Stomach (tissue), 9 donors: ENCODE results near the gene RPS6KA2. TPM values are rescaled to one million over a fixed set of nuclear protein-coding genes. Genes with fewer than 3 reads are reported as not detected.
"Not testable (repeated sequence)": the region's sequence is repeated elsewhere in the genome, so short reads cannot be mapped to it uniquely, and the experiment has no call there.

Source experiments
- DNase-seq, 2 donors: peaks; one replicate each; pipeline versions ENCODE4 v3.0.0 to v3.0.0-alpha.2; 2013 to 2019
- H3K27ac ChIP-seq, 5 donors: fragments of 200-600 bp in 4 of 5; sonication (generic) in 4 of 5; one replicate each; pipeline ENCODE4 v1.5.1; 2013 to 2019; ENCODE audit warnings: mild to moderate bottlenecking in 1 of 5, moderate library complexity in 1 of 5
- H3K27me3 ChIP-seq, 3 donors: fragments of 200-600 bp; sonication (generic); one replicate each; pipeline ENCODE4 v1.5.1; 2017 to 2019; ENCODE audit warnings: mixed run types in 1 of 3
- H3K36me3 ChIP-seq, 4 donors: fragments of 200-600 bp; sonication (generic); 1 replicate in 3 of 4; 2 replicates in 1 of 4; pipeline ENCODE4 v1.5.1; 2016 to 2019
- H3K4me1 ChIP-seq, 4 donors: fragments of 200-600 bp; sonication (generic); one replicate each; pipeline ENCODE4 v1.5.1; 2016 to 2019
- H3K4me3 ChIP-seq, 4 donors: fragments of 200-600 bp; sonication (generic) in 3 of 4; one replicate each; pipeline ENCODE4 v1.5.1; 2016 to 2019; ENCODE audit warnings: mild to moderate bottlenecking in 1 of 4
- H3K9me3 ChIP-seq, 4 donors: fragments of 200-600 bp; sonication (generic); one replicate each; pipeline ENCODE4 v1.5.1; 2016 to 2019
- EP300 ChIP-seq: sonication (generic); formaldehyde crosslinking; IDR thresholded peaks from one replicate; pipeline ENCODE4 v1.6.1; 2017; ENCODE audit warnings: antibody characterized with exemption
- POLR2A ChIP-seq, 4 donors: fragments of 450-650 bp; IDR thresholded peaks; one replicate each; pipeline ENCODE4 v1.6.1; 2016; ENCODE audit warnings: antibody characterized with exemption in 4 of 4, control low read depth in 2 of 4, mild to moderate bottlenecking in 1 of 4, moderate library complexity in 1 of 4
- POLR2AphosphoS5 ChIP-seq, 3 donors: sonication (generic); formaldehyde crosslinking; IDR thresholded peaks; one replicate each; pipeline ENCODE4 v1.6.1; 2016; ENCODE audit warnings: antibody characterized with exemption in 3 of 3
- WGBS, 5 donors: extraction: QIAGEN DNeasy Blood & Tissue Kit in 3 of 5; methylation state at CpG; one replicate each; pipeline versions ENCODE4 v1.1.5 to v1.1.7; 2013 to 2018; 5-methylcytosine and 5-hydroxymethylcytosine counted together
- intact Hi-C: fragments of 100-400 bp; cut with DNase I; formaldehyde crosslinking; loops from one replicate; pipeline ENCODE4 v1.15.1; 2023; ENCODE audit warnings: low total_unique reads
- polyA plus RNA-seq, 3 donors: library from polyadenylated mRNA; stranded (reverse); fragments of 200-250 nt; gene quantifications; one replicate each; pipeline ENCODE4 v1.2.3, GENCODE V29; 2013
- total RNA-seq, 5 donors: library from RNA; depleted of rRNA; stranded (reverse); fragments of >200 nt; gene quantifications; one replicate each; pipeline versions ENCODE4 v1.1.0 to v1.2.3, GENCODE V29; 2014 to 2016
- TF ChIP-seq, protein P1 (sequence below), 7 experiments: fragments of 450-650 bp in 4 of 7; fragments of 200-600 bp in 3 of 7; sonication (generic) in 3 of 7; IDR thresholded peaks; one replicate each; pipeline ENCODE4 v1.5.1; 2016 to 2019; ENCODE audit warnings: antibody characterized with exemption in 7 of 7, control low read depth in 2 of 7, mild to moderate bottlenecking in 1 of 7
- donor health status: healthy with polysubstance abuse.
- donor health status: Bipolar disorder and iron deficiency.
- donor health status: healthy.

The RPS6KA2 gene
- total and polyA plus RNA-seq, 8 donors = 10.9 to 150 (median 68.0) TPM

DNA sequence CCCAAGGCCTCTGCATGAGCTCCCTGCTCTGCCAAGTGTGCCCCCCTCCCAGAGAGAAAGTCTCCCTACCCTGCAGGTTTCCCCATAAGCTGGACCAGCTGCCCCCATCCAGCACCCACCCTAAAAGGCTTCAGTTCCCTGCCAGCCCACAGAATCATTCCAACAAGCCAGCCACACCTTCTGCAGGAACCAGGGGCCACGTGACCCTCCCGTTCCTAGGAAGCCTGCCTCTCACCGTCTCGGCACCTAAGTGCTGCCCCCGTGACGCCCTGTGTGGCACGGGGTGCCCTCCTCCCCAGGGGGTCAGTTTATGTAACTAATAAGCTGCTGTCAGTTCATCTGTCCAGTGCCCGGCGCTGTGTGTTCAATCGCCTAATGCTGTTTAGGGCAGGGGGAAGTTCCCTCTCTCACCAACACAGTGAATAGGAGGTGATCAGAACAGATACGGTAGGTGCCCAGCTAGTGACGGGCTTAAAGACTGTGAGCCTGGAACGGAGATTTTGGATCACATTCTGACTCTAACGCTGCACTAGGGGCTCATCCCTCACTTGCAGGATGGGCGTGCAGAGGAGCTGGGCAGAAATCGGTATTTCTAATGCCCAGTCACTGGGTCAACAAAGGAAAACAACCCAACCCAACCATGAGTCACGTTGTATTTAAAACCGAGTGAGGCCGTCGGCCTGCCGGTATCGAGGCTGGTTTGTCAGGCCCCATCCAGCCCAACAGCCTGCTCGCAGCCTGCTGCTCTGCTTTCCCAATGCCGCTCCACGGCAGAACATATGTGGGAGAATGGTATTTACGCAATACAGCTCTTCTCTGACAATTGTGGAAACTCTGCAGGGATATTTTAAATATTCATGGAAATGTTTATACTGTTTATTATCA lies 96.6 kb downstream of the RPS6KA2 start:
- intact Hi-C loops = no loop called here
- TF ChIP-seq POLR2A (IDR thresholded peaks at IDR 0.05) = no peak
- TF ChIP-seq, protein P1, sequence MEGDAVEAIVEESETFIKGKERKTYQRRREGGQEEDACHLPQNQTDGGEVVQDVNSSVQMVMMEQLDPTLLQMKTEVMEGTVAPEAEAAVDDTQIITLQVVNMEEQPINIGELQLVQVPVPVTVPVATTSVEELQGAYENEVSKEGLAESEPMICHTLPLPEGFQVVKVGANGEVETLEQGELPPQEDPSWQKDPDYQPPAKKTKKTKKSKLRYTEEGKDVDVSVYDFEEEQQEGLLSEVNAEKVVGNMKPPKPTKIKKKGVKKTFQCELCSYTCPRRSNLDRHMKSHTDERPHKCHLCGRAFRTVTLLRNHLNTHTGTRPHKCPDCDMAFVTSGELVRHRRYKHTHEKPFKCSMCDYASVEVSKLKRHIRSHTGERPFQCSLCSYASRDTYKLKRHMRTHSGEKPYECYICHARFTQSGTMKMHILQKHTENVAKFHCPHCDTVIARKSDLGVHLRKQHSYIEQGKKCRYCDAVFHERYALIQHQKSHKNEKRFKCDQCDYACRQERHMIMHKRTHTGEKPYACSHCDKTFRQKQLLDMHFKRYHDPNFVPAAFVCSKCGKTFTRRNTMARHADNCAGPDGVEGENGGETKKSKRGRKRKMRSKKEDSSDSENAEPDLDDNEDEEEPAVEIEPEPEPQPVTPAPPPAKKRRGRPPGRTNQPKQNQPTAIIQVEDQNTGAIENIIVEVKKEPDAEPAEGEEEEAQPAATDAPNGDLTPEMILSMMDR (IDR thresholded peaks at IDR 0.05) = no peak
- no peak for TF ChIP-seq EP300
- no peak for TF ChIP-seq POLR2AphosphoS5 (IDR thresholded peaks at IDR 0.05)
- Histone ChIP-seq H3K27ac (no peak overlapping the region), H3K27me3 (no peaks in the 10 kb centered on the region), H3K9me3 (peaks cover 0 to 3% (median 0%) of the 10 kb centered on the region in 4 donors), H3K4me1 (peaks cover 0 to 6% (median 2%) of the 10 kb centered on the region in 4 donors), H3K4me3 (no peak overlapping the region), H3K36me3 (peaks cover 19 to 63% (median 59%) of the 10 kb centered on the region in 4 donors)
- 94 to 98% (median 96%) methylated on average over 26 of the region's 26 CpGs for WGBS, 5 donors
- no peak for DNase-seq

DNA sequence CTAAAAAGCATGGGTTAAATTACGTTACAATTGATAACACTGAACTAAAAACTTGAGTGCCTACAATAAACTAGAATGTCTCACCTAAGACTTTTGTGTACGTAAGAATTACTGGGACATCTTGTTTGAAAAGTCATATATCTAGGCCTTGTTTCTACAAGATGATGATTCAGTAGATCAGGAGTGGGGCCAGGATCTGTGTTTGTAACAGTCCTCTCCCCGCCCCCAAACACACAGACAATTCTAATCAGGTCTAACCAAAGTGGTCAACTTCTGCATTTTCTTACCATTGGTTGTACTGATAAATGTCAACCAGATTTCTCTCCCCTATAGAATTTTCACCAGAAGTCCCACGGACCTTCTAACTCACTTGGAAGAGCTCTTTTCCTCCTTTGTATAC lies 97.5 kb downstream of the RPS6KA2 start:
- Histone ChIP-seq H3K36me3 (peaks cover 19 to 63% (median 59%) of the 10 kb centered on the region in 4 donors), H3K9me3 (peaks cover 0 to 3% (median 0%) of the 10 kb centered on the region in 4 donors), H3K4me3 (no peak overlapping the region), H3K27me3 (no peaks in the 10 kb centered on the region), H3K4me1 (peaks cover 0 to 6% (median 2%) of the 10 kb centered on the region in 4 donors), H3K27ac (no peak overlapping the region)
- WGBS, 5 donors = 73 to 91% (median 78%) methylated on average over 4 of the region's 4 CpGs
- DNase-seq = no peak
- intact Hi-C loops = no loop called here
- TF ChIP-seq, protein P1 (IDR thresholded peaks at IDR 0.05) = no peak
- TF ChIP-seq POLR2AphosphoS5 (IDR thresholded peaks at IDR 0.05) = no peak
- no peak for TF ChIP-seq EP300
- no peak for TF ChIP-seq POLR2A (IDR thresholded peaks at IDR 0.05)

DNA sequence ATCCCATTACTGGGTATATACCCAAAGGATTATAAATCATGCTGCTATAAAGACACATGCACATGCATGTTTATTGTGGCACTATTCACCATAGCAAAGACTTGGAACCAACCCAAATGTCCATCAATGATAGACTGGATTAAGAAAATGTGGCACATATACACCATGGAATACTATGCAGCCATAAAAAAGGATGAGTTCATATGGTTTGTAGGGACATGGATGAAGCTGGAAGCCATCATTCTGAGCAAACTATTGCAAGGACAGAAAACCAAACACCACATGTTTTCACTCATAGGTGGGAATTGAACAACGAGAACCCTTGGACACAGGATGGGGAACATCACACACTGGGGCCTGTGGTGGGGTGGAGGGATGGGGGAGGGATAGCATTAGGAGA lies 98.0 kb downstream of the RPS6KA2 start:
- H3K27me3 ChIP-seq, H3K27ac ChIP-seq, H3K4me1 ChIP-seq, H3K9me3 ChIP-seq, DNase-seq, intact Hi-C loops, H3K4me3 ChIP-seq: not testable (repeated sequence)
- peaks cover 19 to 61% (median 57%) of the 10 kb centered on the region in 4 donors for H3K36me3 ChIP-seq
- 83 to 100% (median 95%) methylated on average over 1 of the region's 1 CpG for WGBS, 5 donors

DNA sequence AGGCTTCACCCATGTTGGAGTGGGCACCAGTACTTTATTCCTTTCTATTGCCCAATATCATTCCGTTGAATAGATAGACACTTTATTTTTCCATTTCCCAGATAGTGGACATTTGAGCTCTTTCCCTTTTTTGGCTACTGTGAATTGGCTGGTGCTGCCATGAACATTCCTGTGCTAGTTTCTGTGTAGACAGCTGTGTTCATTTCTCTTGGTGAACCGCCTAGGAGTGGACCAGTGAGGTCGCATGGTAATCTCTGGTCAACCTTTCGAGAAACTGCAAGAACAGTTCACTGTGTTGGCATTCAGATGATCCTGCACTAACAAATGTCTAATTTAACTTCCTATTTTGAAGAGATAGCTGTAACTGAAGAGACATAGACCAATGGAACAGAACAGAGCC lies 99.2 kb downstream of the RPS6KA2 start:
- Histone ChIP-seq H3K9me3 (peaks cover 0 to 3% (median 0%) of the 10 kb centered on the region in 4 donors), H3K4me3 (no peak overlapping the region), H3K27ac (no peak overlapping the region), H3K36me3 (peaks cover 15 to 52% (median 48%) of the 10 kb centered on the region in 4 donors), H3K27me3 (no peaks in the 10 kb centered on the region), H3K4me1 (peaks cover 0 to 6% (median 2%) of the 10 kb centered on the region in 4 donors)
- 81 to 93% (median 85%) methylated on average over 4 of the region's 4 CpGs for WGBS, 5 donors
- TF ChIP-seq, protein P1 (IDR thresholded peaks at IDR 0.05) = no peak
- TF ChIP-seq EP300 = no peak
- no peak for TF ChIP-seq POLR2AphosphoS5 (IDR thresholded peaks at IDR 0.05)
- TF ChIP-seq POLR2A (IDR thresholded peaks at IDR 0.05) = no peak
- no peak for DNase-seq
- intact Hi-C loops = no loop called here
